HT1080 (cell line): ENCODE data around the gene RNF144A. TPM values are rescaled to one million over a fixed set of nuclear protein-coding genes. Genes with fewer than 3 reads are reported as not detected.

Experiments
- DNase-seq: peaks from one replicate; pipeline ENCODE4 v3.0.0-alpha.2; 2015; ENCODE audit warnings: low read depth
- total RNA-seq: library from RNA; depleted of rRNA; stranded (reverse); fragments of >200 nt; shearing (Covaris generic); gene quantifications from 2 replicates; pipeline ENCODE4 v1.2.3, GENCODE V29; 2014

RNF144A gene
- total RNA-seq, 1 experiment from 2014 or later = 30.3 TPM

DNA sequence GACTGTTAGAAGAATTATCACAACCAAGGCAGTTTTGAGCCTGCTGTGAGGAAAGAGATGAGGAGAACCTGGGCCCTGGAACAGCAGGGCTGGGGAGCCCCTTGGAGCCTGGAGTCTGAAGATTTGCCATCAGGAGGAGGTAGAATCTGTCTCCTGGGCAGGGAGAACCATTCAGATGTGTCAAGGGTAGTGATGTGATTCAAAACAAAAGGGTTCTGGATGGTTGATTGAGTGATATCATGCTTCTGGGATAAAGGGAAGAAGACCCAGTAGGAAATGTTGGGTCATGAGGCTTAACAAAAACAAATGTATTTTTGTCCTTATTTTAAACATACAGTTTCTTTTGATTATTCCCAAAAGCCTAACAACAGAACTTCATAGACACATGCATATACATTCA lies 28.6 kb downstream of the RNF144A start:
- DNase-seq = no peak

DNA sequence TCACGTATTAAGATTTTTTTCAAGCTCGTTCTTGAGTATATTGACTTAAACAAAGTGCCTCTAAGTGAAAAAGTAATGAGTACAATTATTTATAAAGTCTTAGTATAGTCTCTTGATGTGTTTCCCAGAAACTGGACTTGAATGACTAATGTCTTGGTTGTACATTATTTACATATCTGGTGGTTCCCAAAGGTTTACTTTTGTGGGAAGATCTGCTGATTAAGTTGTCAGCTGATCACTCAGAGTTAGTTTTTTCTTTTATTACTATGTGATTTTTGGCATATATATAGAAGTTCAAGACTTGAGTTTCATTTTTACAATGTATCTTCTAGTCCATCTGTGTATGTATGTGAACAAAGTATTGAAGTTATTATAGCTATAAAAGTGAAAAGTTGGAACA lies 29.5 kb downstream of the RNF144A start:
- peak; percentile 81 for DNase-seq

DNA sequence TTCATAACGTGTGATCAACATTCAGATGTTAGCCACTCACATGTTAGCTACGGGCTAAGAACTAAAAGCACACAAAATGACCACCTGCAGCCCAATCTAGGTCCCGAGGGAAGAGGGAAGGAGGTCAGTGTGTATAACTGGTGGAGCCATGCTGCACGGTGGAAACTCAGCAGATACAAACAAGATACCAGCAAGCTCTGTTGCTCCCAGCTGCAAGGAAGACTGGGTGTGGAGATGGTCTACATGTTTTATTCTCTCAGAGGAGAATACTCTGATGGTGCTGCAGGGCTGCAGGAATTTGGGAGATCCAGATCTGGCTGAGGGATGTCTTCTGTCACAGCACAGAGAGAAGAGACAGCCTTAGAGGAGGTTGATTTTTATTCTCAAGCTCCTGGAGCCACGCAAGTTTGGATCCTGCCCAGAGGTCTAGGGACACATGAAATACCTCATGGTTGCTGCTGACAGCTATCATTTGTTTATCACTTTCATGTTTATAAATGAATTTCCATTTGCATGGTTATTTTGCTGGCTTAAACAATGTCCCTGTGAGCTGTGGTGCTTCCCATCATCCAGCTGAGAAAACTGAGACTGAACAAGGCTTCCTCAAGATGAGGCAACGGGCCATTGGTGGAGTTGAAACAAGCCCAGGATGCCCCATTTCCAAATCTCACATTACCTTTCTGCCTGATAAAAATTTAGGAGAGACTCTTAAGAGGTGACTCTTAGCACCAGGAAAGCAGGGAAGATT lies 30.9 kb downstream of the RNF144A start:
- DNase-seq = no peak

DNA sequence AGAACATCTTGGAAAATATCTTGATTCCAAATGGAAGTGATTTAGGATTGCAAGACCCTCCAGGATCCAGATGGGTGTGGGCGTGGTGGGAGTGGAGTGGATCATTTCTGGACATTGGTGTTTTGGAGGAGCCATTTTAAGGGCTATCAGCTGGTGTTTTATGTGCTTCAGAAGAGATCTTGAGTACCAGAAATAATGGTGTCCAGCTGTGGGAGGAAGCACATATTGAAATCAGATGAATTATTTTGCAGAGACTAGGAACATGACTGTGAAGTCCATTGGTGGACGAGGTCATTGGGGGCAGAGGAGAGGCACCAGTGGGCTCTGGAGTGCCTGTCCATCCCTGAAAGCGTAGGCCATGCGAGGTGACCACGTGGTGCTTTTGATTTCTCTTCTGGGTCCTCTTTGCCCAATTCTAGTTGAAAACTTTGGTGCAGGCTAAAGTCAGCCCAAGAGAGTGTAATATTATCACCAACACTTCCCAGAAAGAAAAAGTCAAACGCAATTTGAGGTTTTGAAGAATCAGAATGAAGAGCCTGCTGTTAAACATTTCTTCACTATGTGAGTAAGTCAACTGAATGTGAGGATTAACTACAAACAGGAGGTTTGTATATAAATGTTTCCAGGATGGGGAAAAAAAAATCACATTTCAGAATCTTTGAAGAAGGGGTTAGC lies 31.6 kb downstream of the RNF144A start:
- no peak for DNase-seq

DNA sequence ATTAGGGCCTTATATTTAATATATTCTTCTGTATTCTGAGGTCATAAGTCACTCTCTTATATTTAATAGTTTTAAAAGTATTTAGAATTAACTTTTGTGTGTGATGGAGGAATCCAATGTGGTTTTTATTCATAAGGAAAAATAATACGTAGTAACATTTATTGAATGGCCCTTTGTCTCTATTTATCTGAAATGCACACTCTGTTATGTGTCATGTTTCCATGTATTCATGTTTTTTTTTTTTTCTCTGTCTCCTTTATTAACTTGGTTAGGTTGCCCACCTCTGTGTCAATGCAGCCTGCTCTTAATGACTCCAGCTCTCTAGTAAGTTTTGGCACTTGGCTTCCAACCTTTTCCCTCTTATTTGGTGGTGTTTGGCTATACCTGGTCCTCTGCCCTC lies 33.8 kb downstream of the RNF144A start:
- DNase-seq = no peak

DNA sequence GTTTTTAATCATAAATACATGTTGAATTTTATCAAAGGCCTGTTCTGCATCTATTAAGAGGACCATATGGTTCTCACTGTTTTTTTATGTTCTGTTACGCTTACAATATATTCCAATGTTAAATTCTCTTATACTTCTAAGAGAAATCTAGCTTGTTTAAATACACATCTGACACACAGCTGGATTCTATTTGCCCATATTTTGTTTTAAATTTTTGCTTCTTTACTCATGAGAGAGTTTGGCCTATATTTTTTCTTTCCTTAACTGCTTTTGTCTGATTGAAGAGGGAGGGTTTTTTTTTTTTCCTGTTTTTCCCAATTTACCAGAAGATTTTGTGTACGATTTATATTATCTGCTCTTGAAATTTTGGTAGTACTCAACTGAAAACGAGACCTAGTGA lies 34.9 kb downstream of the RNF144A start:
- no peak for DNase-seq

DNA sequence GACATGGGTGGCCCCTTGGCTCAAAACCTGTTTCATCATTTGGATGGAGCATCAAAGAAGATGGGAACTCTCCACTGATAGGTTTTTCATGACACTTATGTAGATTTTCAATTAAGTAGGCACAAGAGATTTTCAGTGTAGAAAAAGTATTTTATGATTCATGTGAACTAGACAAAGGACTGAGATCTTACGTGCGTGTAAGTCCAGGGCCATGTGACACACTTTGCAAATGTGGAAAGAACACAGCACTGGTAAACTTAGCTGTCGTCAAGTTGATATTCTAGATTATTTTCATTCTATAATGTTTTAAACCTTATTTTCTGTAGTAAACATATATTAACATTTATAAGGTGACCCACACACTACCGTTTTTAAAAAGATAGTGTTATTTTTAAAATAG lies 37.4 kb downstream of the RNF144A start:
- no peak for DNase-seq

DNA sequence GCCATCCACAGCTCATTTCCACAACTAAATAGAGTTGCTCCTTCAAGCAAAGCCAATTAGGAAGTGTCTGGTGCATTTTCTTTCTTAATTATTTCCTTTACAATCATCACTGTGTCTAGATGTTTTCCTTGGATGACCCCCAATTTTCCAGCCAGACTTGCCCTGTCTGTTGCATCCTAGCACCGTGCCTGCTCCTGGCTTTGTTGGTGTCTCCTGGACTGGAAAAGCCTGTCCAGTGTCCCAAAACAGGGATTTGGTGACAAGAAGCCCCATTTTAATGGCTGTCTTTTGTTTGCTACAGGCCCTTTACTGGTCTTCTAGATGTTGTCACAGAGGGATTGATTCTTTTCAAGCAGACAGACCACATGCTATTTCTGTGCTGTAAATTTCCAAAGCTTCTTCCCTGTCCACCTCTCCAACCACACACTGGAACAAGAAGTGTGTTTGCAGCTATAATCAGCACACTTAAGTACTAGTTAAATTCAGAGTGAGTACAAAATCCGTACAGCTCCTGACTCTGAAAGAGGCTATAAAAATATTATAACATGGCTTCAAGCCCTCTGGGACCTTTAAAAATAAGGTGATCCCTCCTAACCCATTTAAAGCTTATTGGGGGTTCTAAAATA lies 38.4 kb downstream of the RNF144A start:
- no peak for DNase-seq

DNA sequence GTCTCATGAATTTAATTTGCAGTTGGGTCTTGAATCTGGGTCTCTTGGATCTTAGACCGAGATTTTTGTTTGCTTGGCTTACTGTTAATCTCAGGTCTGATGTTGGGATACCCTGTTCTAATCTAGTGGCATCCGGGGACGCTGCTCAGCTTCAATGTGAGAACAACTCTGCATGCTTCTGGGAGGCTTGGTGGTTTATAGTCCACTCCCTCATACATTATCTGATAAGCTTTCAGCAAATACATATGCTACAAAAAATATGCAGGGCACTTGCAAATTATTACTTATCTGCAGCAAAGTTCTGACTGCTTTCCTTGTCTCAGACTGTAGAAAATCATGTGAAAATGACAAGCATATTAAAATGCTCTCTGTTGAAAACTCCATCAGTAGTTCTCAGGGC lies 39.4 kb downstream of the RNF144A start:
- no peak for DNase-seq

DNA sequence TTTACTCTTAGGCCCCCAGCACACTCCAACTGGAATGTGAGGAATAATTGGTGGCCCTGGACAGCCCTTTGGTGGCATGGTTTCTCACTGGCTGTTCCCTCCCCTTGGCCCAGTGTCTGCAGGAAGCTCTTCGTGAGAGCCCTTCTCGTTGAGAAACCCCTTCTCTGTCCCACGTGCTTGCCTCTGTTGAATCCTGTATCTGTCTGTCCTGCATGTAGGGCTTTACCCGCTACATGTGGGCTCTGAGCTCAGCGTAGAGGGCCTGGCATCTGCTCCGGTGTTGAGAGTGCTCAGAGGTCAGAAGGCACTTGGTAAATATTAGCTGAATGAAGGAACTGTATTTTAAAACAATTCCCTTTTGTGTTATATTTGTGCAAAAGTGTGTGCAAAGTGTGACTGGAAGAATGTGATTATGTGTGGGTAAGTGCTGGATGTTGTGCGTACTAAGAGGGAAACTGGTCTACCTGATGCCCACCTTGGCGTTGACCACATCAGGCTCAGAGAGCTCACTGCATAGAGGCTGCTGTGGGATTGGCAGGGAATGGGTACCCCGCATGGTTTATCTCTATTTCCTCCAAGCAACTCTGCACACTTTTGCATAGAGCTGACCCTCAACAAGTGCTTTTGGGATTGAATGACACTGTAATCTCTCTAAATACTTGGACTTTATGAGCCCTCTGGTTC lies 40.0 kb downstream of the RNF144A start:
- DNase-seq = no peak

DNA sequence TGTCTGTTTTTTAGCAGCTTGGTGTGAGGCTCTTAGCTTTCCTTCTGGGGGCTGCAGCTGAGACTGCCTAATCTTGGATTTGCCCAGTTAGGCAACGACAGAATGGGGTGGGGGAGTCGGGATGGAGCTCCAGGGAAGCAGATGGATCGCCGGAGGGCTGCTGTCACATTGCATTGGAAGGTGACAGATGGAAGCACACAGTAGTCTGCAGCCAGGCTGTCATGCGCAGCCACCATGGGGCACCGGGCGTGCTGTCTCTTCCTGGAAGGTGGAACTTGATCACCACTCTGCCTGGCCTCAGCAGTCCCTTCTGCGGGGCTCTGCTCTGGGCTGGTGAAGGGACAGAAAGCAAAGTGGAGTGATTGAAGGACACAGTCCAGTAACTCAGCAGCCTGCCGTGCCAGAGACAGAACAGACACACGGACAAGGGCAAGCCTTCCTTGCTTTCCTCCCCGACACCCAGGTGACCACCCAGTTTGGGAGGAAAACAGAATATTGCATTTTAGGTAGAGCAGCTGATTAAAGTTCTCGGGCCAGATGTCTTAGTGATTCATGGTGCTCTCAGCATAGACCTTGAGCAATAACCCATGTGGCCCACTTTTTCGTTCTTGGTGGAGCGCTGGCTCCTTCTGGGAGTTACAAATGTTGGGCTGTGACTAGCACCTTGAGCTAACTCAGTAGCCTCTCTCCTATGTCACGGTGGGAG lies 40.9 kb downstream of the RNF144A start:
- no peak for DNase-seq

DNA sequence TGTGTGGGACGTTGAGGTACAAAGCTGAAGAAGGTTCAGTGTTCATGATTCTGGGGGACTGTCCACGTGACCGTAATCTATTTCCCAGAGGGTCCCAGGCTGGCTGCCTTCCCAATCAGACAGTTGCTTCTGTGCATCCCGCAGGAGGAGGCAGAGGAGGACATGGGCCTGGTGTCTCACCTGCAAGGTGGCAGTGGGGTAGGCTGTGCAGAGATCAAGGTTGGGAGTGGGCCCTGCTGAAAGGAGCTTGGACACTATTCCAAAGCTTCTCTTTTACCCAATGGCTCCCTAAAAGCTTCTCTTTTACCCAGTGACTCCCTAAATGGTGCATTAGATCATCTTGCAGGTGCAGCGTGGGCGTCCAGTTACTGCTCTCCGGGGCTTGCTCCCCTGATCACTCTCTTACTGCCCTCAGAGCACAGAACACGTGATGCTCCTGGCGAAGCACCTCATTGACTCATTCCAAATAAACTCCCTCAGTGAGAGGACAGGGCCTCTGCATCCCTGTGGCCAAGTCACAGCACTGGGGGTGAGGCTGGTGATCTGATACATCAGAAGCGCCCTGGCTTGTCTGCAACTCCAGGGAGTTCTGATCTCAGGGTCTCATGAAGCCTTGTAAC lies 41.5 kb downstream of the RNF144A start:
- DNase-seq = no peak

DNA sequence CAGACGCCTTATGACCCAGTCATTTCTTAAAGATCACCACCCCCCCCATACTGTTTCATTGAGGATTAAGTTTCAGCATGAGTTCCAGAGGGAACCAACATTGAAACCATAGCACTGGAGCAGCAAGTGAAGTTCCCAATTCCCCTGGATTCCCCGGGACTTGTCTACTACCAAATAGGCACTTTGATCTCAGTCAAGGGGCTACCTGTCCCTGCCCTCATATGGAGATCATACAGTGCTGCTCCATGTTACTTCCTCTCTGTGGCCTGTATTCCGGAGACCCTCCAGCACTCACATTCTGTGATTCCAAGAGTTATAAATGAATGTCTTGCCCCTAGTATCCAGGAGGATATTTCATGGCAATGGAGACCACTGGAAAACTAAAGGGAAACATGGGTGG lies 42.5 kb downstream of the RNF144A start:
- no peak for DNase-seq

DNA sequence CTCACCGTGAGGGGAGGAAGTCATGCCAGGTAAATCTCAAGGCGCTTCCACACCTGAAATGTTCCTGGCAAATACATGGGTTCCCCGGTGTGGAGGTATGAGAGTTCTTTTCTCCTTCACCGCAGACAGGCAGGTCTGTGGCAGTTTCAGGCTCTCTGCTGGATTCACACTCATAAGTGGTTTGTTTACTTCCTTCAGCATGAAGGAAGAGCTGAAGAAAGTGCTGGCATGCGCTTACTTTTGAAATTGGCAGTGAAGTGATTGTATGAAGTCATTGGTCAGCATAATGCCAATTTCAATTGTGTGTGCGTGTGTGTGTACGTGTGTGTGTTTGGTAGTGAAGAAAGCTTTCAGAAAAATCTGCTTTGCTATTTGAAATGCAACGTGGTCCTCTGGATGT lies 43.4 kb downstream of the RNF144A start:
- DNase-seq = no peak

DNA sequence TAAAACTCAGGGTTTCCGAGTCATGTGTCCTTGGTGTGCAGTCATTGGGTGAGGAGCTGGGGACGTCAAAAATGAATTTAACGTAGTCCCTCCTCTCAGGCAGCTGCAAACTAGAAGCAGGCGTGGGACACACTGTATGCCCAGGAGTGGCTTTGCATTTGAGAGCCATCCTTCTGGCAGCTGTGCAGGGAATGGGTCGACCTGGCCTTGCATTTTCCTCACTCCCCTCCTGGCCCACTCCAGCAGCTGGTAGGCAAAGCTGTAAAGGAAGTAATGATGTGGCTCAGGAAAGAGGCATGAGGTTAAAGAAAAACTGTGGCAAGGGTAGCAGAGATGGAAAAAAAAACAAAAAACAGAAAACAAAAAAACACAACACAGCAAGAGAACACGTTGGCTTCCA lies 46.5 kb downstream of the RNF144A start:
- no peak for DNase-seq

DNA sequence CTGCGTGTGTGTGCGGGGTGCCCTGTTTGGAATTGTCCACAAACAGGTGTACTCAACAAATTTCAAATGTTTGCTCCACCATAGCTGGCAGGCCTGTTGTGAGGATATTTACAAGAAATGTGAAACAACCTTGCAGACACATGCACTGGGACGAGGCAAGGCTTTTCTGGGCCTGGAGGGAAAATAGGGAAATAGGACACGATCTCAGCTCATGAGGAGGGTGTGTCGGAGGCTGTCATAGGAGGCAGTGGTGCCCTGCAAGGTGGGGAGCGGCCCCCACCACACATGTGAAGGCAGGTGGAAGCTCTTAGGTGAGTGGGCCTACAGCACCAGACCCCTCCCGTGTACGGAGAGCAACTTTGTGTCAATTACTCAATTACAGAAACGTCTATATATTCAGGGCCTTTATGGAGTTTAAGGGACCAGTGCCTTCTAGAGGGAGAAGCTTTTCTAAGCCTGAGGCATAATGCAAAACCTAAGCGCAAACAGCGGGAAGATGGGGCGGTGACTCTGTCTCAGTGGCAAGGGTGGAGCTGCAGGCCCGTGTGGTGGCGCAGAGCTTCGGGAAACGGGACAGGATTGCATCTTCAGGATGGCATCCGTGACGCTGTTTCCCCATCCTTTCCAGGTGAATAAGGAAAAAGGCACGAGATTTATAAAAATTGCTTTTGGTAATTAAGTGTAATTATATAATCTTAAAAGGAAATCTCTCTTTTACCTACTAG lies 48.0 kb downstream of the RNF144A start:
- DNase-seq = no peak

DNA sequence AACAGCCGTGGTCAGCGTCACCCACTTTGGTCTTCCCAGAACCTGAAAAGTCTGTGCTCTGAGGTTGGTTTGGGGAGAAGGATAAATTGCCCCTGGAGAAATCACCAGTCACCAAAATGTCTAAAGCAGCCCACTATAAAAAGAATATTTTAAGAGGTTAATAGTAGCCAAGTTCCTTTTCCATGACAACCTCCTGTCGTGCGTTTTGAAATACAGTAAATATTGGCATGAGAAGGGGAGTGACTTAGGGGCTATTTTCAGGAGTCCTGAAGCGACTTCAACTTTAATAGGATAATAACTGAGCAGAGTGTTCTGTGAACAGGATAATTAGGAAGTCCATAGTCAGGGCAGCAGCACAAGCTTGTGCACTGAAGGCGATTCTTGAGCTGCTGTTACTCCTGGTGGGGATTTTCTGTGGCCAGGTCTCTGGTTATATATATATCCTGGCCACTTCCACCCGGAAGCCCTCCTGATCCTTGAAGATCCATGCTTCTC lies 49.3 kb downstream of the RNF144A start:
- no peak for DNase-seq

DNA sequence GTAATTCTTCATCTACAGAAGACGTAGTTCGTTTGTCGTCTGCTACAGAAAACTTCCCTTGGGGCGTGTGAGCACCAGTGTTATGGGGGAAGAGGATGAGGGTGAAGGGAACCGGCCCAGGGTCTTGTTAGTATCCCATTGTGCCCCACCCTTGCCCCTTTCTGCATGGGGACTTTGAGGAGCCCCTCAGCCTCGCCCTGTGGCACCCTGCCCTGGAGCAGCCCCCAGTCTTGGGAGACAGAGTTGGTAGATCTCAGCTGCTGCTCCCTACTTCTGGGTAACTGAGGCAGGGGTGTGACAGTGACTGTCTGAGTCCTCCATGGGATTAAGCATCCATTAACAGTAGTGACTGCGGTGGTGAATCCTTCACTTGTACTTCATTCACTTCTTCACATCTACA lies 50.1 kb downstream of the RNF144A start:
- DNase-seq = no peak

DNA sequence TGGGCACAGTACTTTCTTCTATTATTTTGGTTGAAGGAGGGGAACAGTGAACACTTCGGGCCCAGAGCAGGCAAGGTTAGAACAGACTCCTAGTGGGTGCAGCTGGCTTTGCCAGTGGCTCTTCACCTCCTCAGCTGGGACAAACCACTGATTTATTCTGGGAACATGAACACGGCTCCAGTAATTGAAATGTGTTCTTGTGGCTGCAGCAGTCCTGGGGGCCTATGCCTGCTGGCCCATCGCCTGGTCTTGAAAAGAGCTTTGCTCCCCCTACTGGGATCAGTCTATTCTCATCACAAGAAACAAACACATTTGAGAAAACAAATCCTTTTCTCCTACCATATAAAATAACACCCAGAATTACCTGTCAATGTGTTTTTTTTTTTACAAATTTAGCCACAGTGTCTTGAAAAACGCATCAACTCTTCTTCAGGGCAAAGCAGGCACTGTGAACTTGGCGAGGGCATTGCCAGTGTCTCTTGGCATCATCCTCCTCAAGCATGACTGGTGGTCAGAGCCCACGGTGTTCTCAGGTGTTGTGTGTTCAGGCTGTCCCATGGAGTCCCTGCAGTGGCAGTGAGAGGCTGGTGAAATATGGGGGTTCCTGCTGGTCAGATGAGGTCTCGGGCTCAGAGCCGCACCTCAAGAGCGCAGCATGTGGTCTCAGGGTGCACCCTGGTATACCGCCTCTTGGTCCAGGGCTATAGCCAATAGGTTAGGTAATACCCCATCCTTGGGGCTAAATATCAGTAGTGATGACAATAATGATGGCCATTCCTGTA lies 51.3 kb downstream of the RNF144A start:
- no peak for DNase-seq
